ACHN (cell line): ENCODE results near the gene FYB1.

Experiments used
- DNase-seq: peaks from one replicate; pipeline ENCODE4 v3.0.0-alpha.2; 2015
- in situ Hi-C: cut with HindIII; loops from 2 replicates; pipeline ENCODE4 v1.10.0; 2017; ENCODE audit warnings: low sequenced_read_pairs, low pct_ligation_motif_present, low pct_unique_long_range_greater_than_20kb

The FYB1 gene

GRCh38 chr5:39172593-39172992, 46.8 kb downstream of the FYB1 start:
- DNase-seq, result no peak
- in situ Hi-C loops, result no loop called here

- in situ Hi-C loops, result no loop called here
- DNase-seq, result no peak
Measured at GRCh38 chr5:39171647-39172046, 47.7 kb downstream of the FYB1 start.

GRCh38 chr5:39169081-39169480, 50.3 kb downstream of the FYB1 start:
- no peak for DNase-seq
- in situ Hi-C loops, result no loop called here

DNA sequence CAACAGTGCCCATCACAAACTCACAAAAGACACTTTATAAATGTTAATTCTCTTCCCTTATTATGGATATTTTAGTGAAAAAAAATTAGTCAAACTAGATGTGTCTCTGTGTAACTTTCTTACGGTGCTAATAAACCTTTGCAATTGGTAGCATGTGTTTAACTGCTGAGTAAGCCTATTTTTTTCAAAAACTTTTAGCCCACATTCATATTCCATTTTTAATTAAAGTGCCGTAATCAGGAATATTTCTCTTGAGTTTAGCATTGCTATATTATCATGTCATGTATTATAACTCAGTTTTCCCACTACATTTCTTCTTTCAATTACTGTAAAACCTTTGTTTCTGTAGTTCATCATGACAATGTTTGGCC, 51.4 kb downstream of the FYB1 start:
- in situ Hi-C loops, result no loop called here
- no peak for DNase-seq

- in situ Hi-C loops, result no loop called here
- no peak for DNase-seq
Measured at GRCh38 chr5:39167141-39167971, 52.0 kb downstream of the FYB1 start.

DNA sequence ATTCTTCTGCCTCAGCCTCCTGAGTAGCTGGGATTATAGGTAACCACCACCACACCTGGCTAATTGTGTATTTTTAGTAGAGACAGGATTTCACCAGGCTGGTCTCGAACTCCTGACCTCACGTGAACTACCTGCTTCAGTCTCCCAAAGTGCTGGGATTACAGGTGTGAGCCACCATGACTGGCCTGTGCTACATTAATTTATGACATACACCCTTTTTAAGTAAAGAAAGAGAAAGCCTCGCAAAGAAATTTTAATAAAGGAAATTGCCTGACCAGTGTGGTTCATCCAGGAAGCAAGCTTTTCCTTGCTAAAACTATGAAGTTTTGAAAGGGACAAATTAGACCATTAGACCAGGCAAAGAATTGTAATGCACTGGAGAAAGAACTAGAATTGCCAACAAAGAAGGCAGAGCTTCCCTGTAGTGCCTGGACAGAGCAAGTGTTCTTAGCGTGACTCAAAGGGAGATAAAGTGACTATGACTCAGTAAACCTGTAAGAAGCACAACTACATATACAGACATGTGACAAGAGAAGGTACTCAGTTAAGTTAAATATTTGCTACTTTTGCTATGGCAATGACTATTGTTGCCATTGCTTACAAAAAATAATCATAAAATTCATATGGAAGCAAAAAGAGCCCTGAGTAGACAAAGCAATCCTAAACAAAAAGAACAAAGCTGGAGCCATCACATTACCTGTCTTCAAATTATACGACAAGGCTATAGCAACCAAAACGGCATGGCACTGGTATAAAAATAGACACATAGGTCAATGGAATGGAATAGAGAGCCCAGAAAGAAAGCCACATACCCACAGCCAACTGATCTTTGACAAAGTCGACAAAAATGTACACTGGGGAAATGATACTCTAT, 54.6 kb downstream of the FYB1 start:
- no peak for DNase-seq
- in situ Hi-C loops, result no loop called here

DNA sequence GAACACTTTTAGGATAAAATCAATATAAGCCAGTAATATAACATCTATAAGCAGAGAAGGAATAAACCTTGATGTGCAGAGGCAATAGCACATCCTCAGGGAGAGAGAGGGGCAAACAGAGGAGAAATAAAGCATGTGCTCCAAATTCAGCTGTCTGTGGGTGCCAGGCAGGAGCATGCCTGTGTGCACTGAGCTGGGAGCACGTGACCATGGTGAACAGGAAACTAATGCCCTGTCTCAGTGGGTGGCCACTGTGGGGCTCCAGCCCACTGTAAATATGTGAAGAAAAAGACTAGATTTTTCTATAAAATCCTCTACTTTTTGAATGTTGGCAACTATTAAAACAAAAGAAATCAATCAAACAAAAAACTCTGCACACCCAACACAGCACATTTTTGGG, 55.3 kb downstream of the FYB1 start:
- in situ Hi-C loops, result no loop called here
- no peak for DNase-seq

- no peak for DNase-seq
- in situ Hi-C loops, result no loop called here
Measured at GRCh38 chr5:39161578-39161977, 57.8 kb downstream of the FYB1 start.

- in situ Hi-C loops, result no loop called here
- no peak for DNase-seq
Measured at GRCh38 chr5:39160576-39161213, 58.7 kb downstream of the FYB1 start.

DNA sequence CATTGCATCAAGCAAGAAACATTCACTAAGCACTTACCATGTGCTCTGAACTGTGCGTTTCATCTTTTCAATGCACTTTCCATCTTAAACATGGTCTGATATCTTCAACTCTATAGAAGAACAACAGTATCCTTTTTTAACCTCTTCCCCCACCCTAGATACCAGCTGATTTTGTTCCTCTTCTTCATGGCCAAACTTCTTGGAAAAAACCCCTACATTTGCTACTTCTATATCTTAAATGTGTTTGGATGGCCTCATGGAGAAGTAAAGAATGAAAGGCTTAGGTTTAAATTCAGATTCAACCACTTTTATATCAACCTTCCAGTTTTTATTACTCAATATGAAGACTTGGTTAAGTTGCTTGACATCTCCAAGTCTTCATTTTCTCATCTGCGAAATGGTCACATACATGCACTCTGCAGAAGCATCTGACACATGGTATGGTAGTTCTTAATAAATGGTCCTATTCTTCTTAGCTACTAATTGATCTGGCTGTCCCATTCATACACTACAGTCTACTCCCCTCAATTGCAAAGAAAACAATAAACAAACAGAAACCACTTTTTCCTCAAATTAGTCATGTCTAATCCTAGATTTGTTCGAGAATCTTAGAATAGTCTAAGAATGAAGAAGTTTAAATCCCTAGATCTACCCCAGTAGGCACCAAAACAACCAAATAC, 59.4 kb downstream of the FYB1 start:
- in situ Hi-C loops, result no loop called here
- DNase-seq, result no peak

DNA sequence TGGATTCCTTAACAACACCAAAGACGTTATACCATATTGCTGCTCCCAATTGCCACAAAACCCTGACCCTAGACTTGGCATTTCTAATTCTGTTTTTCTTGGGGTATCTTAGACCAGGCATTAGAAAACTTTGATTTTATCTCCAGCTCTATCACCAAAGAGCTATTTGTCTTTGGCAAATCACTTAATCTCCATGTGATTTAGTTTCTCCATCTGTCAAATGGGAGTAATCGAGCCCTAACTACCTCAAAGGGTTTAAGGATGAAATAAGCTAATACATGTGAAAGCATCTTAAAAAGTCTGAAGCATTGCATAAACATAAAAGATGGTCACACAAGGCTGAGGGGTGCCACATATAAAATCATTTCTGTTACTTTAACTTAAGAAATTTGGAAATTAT, 60.6 kb downstream of the FYB1 start:
- no peak for DNase-seq
- in situ Hi-C loops, result no loop called here

GRCh38 chr5:39158127-39158593, 61.2 kb downstream of the FYB1 start:
- in situ Hi-C loops, result no loop called here
- no peak for DNase-seq

DNA sequence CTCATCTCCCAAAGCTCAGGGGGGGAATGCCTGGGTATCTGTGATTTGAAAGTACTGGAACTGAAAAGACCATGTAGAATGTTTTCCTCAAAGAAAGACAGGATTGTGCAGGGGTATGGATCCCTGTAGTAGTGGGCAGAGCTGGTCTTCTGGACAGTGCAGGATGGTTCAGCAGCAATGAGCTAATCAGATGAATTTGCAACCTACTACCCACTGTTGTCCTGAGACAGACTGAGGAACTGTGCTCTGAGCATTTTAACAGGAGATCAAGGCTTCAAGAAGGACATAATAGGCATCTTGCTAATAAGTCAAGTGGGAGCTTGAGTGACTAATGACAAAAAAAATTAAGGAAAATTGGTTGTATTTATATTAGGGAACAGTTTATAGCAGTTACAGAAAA, 61.7 kb downstream of the FYB1 start:
- in situ Hi-C loops, result no loop called here
- DNase-seq, result no peak

DNA sequence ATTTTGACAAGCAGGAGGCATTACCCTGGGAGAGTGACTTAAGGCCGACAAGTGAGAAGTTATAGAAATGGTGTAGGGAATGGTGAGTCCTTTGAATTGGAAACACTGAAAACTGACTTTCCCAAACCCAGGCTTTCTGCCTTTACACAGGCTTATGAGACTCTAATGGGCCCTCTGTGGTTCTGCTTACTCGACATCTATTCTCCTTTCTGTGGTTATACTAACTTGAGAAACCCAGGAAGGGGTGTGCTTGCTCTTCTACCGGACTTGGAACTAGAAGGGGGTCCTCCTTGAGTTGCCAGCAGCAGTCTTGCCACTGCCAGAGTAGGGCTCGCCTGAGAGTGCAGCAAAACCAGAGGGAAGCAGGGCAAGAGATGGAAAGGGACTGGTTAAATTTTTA, 63.3 kb downstream of the FYB1 start:
- DNase-seq, result no peak
- in situ Hi-C loops, result no loop called here

DNA sequence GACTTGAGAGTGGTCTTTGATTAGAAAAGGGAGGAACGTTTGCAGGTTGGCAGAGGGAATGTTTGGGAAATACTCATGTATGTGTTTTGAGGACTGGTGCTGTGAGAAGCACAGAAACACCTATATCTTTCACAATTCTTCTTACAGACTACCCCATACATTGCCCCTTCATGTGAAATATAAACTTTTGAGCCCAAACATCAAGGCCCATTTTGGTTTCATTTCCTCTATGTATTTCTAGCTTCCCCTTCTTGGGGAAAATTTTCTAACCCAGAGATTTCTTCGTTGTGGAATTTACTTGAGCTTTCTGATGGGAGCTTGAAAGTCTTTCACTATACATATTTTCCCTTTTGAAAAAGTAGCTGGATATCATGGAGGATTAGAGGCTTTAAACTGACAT, 67.6 kb downstream of the FYB1 start:
- in situ Hi-C loops, result no loop called here
- no peak for DNase-seq

GRCh38 chr5:39149966-39150365, 69.4 kb downstream of the FYB1 start:
- in situ Hi-C loops, result no loop called here
- no peak for DNase-seq

DNA sequence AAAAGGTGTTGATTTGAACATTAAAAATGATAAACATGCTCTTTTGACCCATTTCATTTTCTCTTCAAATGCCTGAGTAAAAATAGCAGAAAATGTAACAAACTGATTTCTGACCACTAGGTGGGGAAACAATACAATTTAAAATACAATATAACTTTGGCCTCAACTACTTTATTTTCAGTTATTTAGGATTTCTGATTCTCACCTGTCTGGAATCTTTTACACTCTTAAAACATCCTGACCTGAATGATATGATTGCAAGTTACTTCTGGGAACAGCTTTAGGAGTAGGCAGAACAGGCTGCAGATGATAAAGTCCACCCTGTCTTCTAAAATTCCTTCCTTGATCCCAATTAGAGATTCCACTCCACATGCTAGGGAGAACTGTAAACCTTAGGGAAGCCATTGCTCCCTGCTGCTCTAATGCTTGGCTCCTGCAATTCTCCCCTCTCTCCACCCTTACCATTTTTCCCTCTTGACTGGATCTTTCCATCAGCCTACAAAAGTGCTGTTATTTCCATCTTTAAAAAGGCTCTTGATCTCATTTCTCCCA, 70.3 kb downstream of the FYB1 start:
- in situ Hi-C loops, result no loop called here
- DNase-seq, result peak; percentile 15

- no peak for DNase-seq
- in situ Hi-C loops, result no loop called here
Measured at GRCh38 chr5:39146831-39147540, 72.4 kb downstream of the FYB1 start.
